ENCODE results near the gene TMEM132D.

The TMEM132D gene

DNA sequence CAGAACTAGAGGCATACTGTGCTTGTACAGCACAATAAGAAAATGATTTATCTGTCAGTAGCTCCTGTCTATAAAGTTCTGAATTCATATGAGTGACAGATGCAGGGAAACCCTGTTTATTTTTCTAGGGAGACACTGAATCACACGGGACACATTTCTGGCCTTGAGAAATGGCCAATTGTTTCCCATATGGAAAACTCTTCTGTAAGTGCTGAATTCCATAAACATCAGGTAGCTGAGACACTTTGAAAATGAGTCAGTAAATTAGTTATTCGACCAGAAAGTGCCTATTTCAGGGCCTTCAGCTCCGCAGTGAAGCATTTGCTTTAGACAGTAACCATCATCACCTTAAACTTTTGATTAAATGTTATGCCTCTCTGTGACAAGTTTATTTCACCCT lies 184.4 kb downstream of the TMEM132D start:
- H3K4me3 Mint-ChIP-seq: no peak overlapping the region
- no peaks in the 10 kb centered on the region for H3K36me3 Mint-ChIP-seq (ENCODE audit: insufficient read depth)
- DNase-seq: no peak
- no peaks in the 10 kb centered on the region for H3K4me1 Mint-ChIP-seq (ENCODE audit: low read depth in 2 of 2)
- ATAC-seq (replicated peaks): no peak
- H3K27me3 Mint-ChIP-seq: peaks cover 0 to 5% of the 10 kb centered on the region in 2 donors
- H3K27ac Mint-ChIP-seq: no peak overlapping the region
- H3K9me3 Mint-ChIP-seq: peaks cover 11 to 23% of the 10 kb centered on the region in 2 donors

DNA sequence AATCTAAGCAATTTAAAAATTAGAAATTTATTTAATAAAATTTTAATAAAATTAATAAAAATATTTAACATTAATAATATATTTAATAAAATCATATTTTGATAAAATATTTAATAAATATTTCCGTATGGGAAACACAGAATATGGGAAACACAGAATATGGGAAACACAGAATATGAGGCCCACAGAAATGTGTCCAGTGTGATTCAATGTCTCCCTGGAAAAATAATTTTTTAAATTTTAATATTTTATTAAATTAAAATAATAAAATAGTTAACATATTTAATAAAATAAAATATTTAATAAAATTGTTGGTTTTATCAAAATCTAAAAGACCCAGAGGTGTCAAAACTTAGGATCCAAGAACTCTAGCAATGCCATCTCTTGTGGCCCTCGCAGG lies 186.4 kb downstream of the TMEM132D start:
- Mint-ChIP-seq H3K4me1 (ENCODE audit: low read depth in 2 of 2) (no peaks in the 10 kb centered on the region), H3K27me3 (peaks cover 0 to 5% of the 10 kb centered on the region in 2 donors), H3K9me3 (peaks cover 6 to 13% of the 10 kb centered on the region in 2 donors), H3K27ac (no peak overlapping the region), H3K4me3 (no peak overlapping the region), H3K36me3 (ENCODE audit: insufficient read depth) (no peaks in the 10 kb centered on the region)
- DNase-seq (no peak), ATAC-seq (replicated peaks) (no peak)

DNA sequence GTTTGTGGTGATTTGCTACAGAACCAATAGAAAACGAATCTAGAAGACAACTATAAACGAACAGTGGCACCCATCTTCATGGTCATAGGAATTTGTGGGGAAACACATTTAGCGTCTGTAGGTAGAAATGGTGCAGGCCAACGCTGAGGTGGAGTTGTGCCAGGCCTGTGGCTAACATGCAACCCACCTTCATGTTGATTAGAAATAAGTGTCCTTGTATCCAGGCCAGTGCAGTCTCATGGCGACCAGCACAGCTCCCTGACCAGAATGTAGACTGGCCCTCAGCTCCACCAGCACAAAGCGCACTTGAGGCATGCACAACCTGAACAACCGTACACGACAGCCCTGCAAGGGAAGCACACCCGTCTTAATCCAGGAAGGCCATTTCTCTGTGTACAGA lies 187.0 kb downstream of the TMEM132D start:
- Mint-ChIP-seq H3K9me3 (peaks cover 6 to 7% of the 10 kb centered on the region in 2 donors), H3K36me3 (ENCODE audit: insufficient read depth) (no peaks in the 10 kb centered on the region), H3K27ac (no peak overlapping the region), H3K4me1 (ENCODE audit: low read depth in 2 of 2) (no peaks in the 10 kb centered on the region), H3K27me3 (peaks cover 0 to 5% of the 10 kb centered on the region in 2 donors), H3K4me3 (no peak overlapping the region)
- ATAC-seq (replicated peaks) (no peak), DNase-seq (no peak)

DNA sequence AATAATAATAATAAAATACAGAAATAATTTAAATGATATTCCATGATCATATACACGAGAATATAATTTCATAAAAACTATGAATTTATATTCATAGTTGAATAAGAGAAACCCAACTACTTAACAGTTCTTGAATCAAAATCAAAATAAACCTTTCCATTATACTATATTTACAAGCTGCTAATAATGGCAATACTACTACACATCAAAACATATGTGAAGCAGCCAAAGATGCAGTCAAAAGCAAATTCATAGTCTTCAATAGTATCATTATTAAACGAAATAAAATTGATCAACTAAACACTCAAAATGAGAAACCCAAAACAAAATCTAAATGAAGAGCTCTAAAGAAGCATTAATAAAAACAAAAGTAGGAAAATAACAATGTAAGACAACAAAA lies 197.1 kb downstream of the TMEM132D start:
- no peak overlapping the region for H3K27ac Mint-ChIP-seq
- ATAC-seq (replicated peaks): no peak
- no peak for DNase-seq
- no peak overlapping the region for H3K4me3 Mint-ChIP-seq
- H3K27me3 Mint-ChIP-seq: no peaks in the 10 kb centered on the region
- H3K36me3 Mint-ChIP-seq (ENCODE audit: insufficient read depth): no peaks in the 10 kb centered on the region
- H3K4me1 Mint-ChIP-seq (ENCODE audit: low read depth in 2 of 2): no peaks in the 10 kb centered on the region
- peaks cover 10 to 28% of the 10 kb centered on the region in 2 donors for H3K9me3 Mint-ChIP-seq

DNA sequence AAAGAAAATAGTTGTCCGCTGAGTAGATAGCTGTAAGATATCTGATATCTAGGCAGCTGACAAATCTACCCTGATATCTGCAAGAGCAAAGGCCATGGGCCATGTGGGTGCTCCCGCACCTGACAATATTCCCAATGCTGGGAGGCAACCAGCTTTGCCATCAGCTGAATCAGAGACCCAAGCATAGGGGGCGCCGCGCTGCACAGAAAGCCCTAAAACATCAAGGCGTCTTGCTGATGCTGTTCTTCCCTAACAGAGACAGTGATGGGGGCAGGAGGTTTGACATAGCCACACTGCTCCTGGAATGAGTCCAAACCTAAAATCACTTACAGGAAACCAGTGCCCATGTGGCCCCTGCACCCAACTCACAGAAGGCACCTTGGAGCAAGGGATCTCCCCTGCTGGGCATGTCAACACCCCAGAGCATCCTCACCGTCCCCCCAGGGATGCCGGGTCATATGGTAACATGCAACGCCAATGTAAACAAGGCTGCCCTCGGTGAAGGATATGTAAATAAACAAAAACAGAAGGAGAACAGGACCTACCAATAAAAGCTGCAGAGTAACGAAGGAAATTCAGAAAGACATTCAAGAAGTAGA lies 199.5 kb downstream of the TMEM132D start:
- Mint-ChIP-seq H3K4me3 (no peak overlapping the region), H3K36me3 (ENCODE audit: insufficient read depth) (no peaks in the 10 kb centered on the region), H3K4me1 (ENCODE audit: low read depth in 2 of 2) (no peaks in the 10 kb centered on the region), H3K9me3 (peaks cover 8 to 27% of the 10 kb centered on the region in 2 donors), H3K27ac (no peak overlapping the region), H3K27me3 (no peaks in the 10 kb centered on the region)
- DNase-seq: no peak
- ATAC-seq (replicated peaks): no peak

DNA sequence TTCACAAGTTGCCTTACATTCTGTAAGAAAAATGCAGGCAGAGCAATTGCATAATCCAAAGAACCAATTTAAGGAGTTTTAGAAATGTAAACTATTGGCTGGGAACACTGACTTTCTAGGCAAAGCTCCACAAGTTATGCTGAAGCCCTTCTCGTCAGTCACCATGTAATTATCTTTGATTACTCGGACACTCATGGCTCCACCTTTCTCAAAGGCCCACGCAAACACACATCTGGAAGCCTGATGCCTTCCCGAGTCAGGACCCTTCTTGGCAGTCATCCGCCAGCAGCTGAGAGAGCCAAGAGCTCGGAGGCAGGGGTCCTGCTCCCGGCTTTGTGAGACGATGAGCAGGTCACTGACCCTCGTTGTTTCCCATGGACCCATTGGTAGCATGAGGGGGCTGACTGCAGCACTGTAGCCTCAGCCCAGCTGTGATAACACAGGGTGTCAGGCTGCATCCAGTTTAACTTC lies 202.2 kb downstream of the TMEM132D start:
- H3K36me3 Mint-ChIP-seq (ENCODE audit: insufficient read depth): no peaks in the 10 kb centered on the region
- no peak overlapping the region for H3K27ac Mint-ChIP-seq
- no peaks in the 10 kb centered on the region for H3K4me1 Mint-ChIP-seq (ENCODE audit: low read depth in 2 of 2)
- ATAC-seq (replicated peaks) (no peak), DNase-seq (no peak)
- peaks cover 5 to 21% of the 10 kb centered on the region in 2 donors for H3K9me3 Mint-ChIP-seq
- H3K27me3 Mint-ChIP-seq: no peaks in the 10 kb centered on the region
- no peak overlapping the region for H3K4me3 Mint-ChIP-seq

DNA sequence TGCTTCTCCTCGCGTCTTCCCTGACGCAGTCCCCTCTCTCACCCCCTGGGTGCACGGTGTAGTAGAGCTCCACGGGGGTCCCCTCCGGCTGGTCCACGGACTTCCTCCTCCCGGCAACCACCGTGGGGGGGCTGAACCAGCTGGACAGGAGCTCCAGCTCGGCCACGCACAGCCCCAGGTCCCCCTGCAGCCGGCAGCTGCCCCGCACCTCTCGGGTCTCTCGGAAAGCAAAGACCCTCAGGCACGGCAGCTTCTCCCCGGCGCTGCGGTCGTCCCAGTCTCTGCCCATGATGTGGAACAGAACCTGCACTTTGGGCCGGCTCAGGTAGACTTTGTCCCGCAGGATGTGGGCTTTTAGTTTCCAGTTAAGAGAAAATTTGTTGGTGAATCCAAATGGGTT lies 203.8 kb downstream of the TMEM132D start:
- H3K4me1 Mint-ChIP-seq (ENCODE audit: low read depth in 2 of 2): no peaks in the 10 kb centered on the region
- DNase-seq: no peak
- H3K27ac Mint-ChIP-seq: no peak overlapping the region
- H3K27me3 Mint-ChIP-seq: no peaks in the 10 kb centered on the region
- ATAC-seq (replicated peaks): no peak
- no peak overlapping the region for H3K4me3 Mint-ChIP-seq
- H3K36me3 Mint-ChIP-seq (ENCODE audit: insufficient read depth): no peaks in the 10 kb centered on the region
- H3K9me3 Mint-ChIP-seq: peaks cover 7 to 14% of the 10 kb centered on the region in 2 donors

DNA sequence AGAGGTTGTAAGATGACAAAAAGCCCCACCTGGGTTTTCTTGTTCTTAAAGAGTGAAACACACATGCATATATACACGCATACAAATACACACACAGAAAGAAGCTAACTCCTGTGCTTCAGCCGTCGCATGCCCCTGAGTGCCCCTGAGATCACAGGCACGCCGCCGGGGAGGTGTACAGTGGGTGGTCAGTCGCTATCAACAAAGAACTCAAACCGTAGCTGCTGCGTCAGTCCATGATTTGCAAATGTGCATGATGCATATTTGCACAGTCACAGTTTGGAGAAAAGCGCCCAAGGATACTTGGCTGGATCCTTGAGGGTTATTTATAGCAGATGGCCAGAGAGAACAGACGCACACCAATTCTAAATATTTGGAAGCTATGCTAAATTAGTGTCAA lies 206.9 kb downstream of the TMEM132D start:
- no peak for ATAC-seq (replicated peaks)
- Mint-ChIP-seq H3K27me3 (no peaks in the 10 kb centered on the region), H3K27ac (no peak overlapping the region), H3K4me1 (ENCODE audit: low read depth in 2 of 2) (no peaks in the 10 kb centered on the region), H3K4me3 (no peak overlapping the region), H3K9me3 (peaks cover 7 to 8% of the 10 kb centered on the region in 2 donors), H3K36me3 (ENCODE audit: insufficient read depth) (no peaks in the 10 kb centered on the region)
- DNase-seq: no peak

DNA sequence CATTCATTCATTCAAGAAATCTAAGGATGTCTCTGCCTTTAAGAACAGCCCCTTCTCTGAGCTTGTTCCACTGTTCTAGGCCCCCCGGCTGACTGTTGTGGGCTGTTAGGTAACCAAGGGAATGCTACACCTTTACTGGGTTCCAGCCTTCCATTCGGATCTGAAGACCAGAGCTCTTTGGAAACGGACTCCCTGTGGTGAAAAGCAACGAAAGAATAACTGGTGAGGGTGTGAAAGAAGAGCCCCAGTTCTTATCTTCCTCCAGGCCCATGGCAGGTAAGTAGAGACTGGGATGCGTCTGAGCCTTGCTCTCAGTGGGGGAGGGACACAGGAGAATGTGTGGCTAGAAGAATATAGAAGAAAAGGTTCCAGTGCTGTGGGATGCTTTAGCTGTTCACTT lies 207.4 kb downstream of the TMEM132D start:
- H3K4me1 Mint-ChIP-seq (ENCODE audit: low read depth in 2 of 2): no peaks in the 10 kb centered on the region
- peaks cover 7 to 8% of the 10 kb centered on the region in 2 donors for H3K9me3 Mint-ChIP-seq
- ATAC-seq (replicated peaks) (no peak), DNase-seq (no peak)
- no peaks in the 10 kb centered on the region for H3K36me3 Mint-ChIP-seq (ENCODE audit: insufficient read depth)
- no peak overlapping the region for H3K4me3 Mint-ChIP-seq
- no peaks in the 10 kb centered on the region for H3K27me3 Mint-ChIP-seq
- no peak overlapping the region for H3K27ac Mint-ChIP-seq

DNA sequence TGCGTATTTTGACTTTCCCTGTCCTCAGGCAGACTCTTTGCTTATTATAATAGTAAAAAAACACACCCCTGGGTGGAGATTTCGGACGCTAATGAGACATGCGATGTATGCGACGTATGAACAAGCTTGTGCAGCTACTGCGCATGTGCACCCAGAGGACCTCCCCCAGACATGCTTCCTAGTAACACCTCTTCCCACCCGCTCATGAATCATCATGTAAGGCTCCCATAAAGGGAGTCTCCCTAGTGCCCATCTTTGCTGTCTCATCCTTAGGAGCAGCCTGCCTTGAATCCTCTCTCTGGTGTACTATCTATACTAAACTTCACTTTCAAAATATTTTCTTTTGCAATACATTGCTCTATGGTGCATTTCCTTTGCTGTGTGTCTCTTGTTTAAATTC lies 210.1 kb downstream of the TMEM132D start:
- H3K36me3 Mint-ChIP-seq (ENCODE audit: insufficient read depth): no peaks in the 10 kb centered on the region
- no peak for ATAC-seq (replicated peaks)
- peaks cover 0 to 7% of the 10 kb centered on the region in 2 donors for H3K9me3 Mint-ChIP-seq
- no peak for DNase-seq
- no peak overlapping the region for H3K27ac Mint-ChIP-seq
- no peak overlapping the region for H3K4me3 Mint-ChIP-seq
- H3K4me1 Mint-ChIP-seq (ENCODE audit: low read depth in 2 of 2): no peaks in the 10 kb centered on the region
- no peaks in the 10 kb centered on the region for H3K27me3 Mint-ChIP-seq

DNA sequence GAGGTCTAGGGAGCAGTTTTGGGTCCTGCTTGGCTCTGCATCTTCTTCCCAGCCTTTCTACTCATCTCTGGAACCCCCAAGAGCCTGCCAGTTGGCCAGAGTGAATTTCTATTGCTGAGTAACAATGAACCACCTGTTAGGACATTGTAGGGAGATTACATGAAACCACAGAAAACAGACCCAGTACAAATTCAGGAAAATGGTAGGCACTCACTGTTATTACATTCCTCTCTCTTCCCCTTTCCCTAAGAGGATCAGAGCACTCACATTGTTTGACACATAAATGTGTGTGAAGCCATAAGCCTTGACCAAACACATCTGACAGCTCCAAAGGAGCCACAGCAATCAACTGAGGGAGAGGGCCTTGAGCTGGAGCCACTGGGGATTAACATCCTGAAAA lies 216.1 kb downstream of the TMEM132D start:
- H3K4me3 Mint-ChIP-seq: no peak overlapping the region

DNA sequence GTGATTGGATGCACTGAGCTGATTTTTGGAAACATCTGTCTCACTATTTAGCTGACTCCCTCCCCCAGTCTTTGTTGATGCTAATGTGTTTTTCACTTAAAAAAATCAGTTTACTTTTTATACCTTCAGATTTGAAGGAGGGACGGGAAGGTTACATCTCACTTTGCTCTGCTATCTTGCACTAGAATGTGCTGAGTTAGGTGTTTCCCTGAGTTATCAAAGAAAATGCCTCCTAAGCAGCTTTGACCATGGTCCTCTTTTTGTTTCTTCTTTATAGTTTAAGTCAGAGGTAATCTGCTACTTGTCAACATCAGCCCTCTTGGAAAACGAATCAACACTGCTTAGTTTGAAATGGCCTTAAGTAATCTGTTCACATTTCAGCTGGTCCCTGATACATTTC lies 222.0 kb downstream of the TMEM132D start:
- H3K9me3 Mint-ChIP-seq: peaks cover 0 to 7% of the 10 kb centered on the region in 2 donors
- no peak for ATAC-seq (replicated peaks)
- H3K27me3 Mint-ChIP-seq: no peaks in the 10 kb centered on the region
- H3K36me3 Mint-ChIP-seq (ENCODE audit: insufficient read depth): no peaks in the 10 kb centered on the region
- H3K4me1 Mint-ChIP-seq (ENCODE audit: low read depth in 2 of 2): no peaks in the 10 kb centered on the region
- no peak for DNase-seq
- no peak overlapping the region for H3K4me3 Mint-ChIP-seq
- H3K27ac Mint-ChIP-seq: no peak overlapping the region

More for the DNA sequence above, 216.1 kb downstream of the TMEM132D start:
- no peaks in the 10 kb centered on the region for H3K36me3 Mint-ChIP-seq (ENCODE audit: insufficient read depth)
- ATAC-seq (replicated peaks) (no peak), DNase-seq (no peak)
- H3K27ac Mint-ChIP-seq: no peak overlapping the region
- peaks cover 0 to 11% of the 10 kb centered on the region in 2 donors for H3K9me3 Mint-ChIP-seq
- H3K27me3 Mint-ChIP-seq: no peaks in the 10 kb centered on the region
- no peaks in the 10 kb centered on the region for H3K4me1 Mint-ChIP-seq (ENCODE audit: low read depth in 2 of 2)

DNA sequence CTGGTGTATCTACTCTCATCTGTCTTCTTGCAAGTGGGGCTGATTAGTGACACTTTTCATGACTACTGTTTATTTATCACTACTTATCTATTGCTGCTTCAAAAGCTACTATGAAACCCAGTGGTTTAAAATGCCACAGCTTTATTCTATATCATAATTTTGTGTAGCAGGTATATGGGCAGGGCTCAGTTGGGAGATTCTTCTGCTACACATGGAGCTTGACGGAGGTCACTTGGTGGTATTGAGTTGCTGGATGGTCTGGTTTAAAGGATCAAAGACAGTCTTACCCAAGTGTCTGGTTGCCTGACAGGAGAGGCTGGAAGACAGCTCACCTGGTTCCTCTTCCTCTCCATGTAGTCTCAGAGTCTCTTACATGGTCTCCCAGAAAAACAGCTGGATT lies 222.7 kb downstream of the TMEM132D start:
- no peak for DNase-seq
- ATAC-seq (replicated peaks): no peak
- Mint-ChIP-seq H3K9me3 (peaks cover 0 to 7% of the 10 kb centered on the region in 2 donors), H3K27me3 (no peaks in the 10 kb centered on the region), H3K27ac (no peak overlapping the region), H3K4me3 (no peak overlapping the region), H3K4me1 (ENCODE audit: low read depth in 2 of 2) (no peaks in the 10 kb centered on the region), H3K36me3 (ENCODE audit: insufficient read depth) (no peaks in the 10 kb centered on the region)

DNA sequence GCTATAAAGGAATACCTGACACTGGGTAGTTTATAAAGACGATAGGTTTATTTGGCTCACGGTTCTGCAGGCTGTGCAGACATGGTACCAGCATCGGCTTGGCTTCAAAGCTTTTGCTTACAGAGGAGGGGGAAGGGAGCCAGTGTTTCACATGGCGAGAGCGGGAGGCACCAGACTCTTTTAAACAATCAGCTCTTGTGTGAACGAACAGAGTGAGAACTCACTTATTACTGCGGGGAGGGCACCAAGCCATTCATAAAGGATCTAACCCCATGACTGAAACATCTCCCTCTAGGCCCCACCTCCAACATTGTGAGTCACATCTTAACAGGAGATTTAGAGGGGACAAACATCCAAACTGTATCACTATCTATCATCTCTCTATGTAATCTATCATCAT lies 227.4 kb downstream of the TMEM132D start:
- no peaks in the 10 kb centered on the region for H3K36me3 Mint-ChIP-seq (ENCODE audit: insufficient read depth)
- no peak overlapping the region for H3K27ac Mint-ChIP-seq
- H3K4me3 Mint-ChIP-seq: no peak overlapping the region
- H3K27me3 Mint-ChIP-seq: no peaks in the 10 kb centered on the region
- no peaks in the 10 kb centered on the region for H3K4me1 Mint-ChIP-seq (ENCODE audit: low read depth in 2 of 2)
- H3K9me3 Mint-ChIP-seq: peaks cover 0 to 10% of the 10 kb centered on the region in 2 donors
- DNase-seq: no peak
- no peak for ATAC-seq (replicated peaks)
